GM13977 (cell line): ENCODE results near the gene ZNF668.
"Not testable (repeated sequence)": the region's sequence is repeated elsewhere in the genome, so short reads cannot be mapped to it uniquely, and the experiment has no call there.

ENCODE experiments used
- DNase-seq: peaks from one replicate; pipeline ENCODE4 v3.0.0; 2012; ENCODE audit warnings: low spot score
- in situ Hi-C: fragments of 300-500 bp; cut with MboI; formaldehyde crosslinking; loops from one replicate; pipeline ENCODE4 v1.12.0; 2022; ENCODE audit warnings: low sequenced_read_pairs, low pct_unique_long_range_greater_than_20kb, mixed read lengths, inconsistent platforms; ENCODE audit not compliant: unreplicated experiment
- TF ChIP-seq, protein P1 (sequence below): IDR thresholded peaks from 2 replicates; pipeline ENCODE4 v1.5.1; 2012; ENCODE audit warnings: mild to moderate bottlenecking, control low read depth; ENCODE audit not compliant: insufficient read depth; ENCODE audit errors: extremely low read depth, missing control alignments

The ZNF668 gene

DNA sequence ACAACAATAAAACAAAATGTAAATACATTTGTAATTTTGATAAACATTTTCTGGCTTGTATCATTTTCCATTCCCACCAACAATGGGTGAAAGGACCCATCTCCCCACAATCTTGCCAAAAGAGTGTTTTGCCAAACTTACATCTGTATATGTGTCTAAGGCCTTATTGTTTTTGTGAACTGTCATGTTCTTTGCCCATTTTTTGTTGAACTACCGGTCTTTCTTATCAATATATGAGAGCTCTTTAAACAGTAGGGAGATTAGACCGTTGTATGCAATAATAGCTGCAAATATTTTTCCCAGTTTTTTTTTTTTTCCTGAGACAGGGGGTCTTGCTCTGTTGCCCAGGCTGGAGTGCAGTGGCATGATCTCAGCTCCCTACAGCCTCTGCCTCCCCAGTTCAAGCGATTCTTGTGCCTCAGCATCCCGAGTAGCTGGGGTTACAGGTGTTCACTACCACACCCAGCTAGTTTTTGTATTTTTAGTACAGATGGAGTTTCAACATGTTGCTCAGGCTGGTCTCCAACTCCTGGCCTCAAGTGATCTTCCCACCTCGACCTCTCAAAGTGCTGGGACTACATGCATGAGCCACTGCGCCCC is 50.3 kb downstream of the ZNF668 start:
- in situ Hi-C loops = no loop called here

DNA sequence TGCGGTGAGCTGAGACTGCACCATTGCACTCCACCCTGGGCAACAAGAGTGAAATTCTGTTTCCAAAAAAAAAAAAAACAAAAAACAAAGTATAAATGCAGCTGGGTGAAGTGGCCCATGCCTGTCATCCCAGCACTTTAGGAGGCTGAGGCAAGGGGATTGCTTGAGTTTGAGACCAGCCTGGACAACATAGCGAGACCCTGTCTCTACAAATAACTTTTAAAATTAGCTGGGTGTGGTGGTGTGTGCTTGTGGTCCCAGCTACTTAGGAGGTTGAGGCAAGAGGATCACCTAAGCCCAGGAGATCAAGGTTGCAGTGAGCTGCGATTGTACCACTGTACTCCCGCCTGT is 50.8 kb downstream of the ZNF668 start:
- in situ Hi-C loops = no loop called here
- TF ChIP-seq, protein P1, sequence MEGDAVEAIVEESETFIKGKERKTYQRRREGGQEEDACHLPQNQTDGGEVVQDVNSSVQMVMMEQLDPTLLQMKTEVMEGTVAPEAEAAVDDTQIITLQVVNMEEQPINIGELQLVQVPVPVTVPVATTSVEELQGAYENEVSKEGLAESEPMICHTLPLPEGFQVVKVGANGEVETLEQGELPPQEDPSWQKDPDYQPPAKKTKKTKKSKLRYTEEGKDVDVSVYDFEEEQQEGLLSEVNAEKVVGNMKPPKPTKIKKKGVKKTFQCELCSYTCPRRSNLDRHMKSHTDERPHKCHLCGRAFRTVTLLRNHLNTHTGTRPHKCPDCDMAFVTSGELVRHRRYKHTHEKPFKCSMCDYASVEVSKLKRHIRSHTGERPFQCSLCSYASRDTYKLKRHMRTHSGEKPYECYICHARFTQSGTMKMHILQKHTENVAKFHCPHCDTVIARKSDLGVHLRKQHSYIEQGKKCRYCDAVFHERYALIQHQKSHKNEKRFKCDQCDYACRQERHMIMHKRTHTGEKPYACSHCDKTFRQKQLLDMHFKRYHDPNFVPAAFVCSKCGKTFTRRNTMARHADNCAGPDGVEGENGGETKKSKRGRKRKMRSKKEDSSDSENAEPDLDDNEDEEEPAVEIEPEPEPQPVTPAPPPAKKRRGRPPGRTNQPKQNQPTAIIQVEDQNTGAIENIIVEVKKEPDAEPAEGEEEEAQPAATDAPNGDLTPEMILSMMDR = no peak

More for the DNA sequence above, 50.3 kb downstream of the ZNF668 start:
- TF ChIP-seq, protein P1 = no peak
- no peak for DNase-seq

DNA sequence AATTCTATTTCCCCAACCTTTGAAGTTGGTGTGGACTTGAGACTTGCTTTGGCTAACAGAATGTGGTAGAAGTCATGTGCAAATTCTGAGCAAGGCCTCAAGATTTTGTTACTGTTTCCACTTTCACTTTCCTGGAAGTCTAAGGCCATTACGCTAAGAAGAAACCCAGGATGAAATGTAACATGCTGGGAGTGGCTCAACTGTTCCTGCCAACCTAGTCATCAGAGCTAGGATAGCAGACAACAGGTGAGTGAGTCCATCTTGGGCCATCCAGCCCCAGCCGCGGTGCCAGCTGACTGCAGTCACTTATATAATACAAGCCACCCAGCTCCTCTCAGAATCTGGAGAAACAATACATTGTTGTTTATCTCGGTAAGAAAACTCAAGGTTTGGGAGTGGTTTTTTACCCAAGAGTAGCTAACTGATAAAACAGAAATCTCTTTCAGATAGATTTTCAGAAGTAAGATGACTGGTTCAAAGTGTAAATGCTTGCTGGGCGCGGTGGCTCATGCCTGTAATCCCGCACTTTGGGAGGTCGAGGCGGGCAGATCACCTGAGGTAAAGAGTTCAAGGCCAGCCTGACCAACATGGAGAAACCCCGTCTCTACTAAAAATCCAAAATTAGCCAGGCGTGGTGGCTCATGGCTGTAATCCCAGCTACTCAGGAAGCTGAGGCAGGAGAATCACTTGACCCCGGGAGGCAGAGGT is 51.3 kb downstream of the ZNF668 start:
- DNase-seq = no peak
- in situ Hi-C loops = no loop called here
- TF ChIP-seq, protein P1 = no peak

More for the DNA sequence above, 50.8 kb downstream of the ZNF668 start:
- no peak for DNase-seq

- TF ChIP-seq, protein P1 = no peak
- DNase-seq = no peak
- in situ Hi-C loops = no loop called here
These were observed 53.5 kb downstream of the ZNF668 start for GRCh38 chr16:31020536-31020935.

- in situ Hi-C loops, DNase-seq: not testable (repeated sequence)
These were observed 56.3 kb downstream of the ZNF668 start for GRCh38 chr16:31017756-31018155.

DNA sequence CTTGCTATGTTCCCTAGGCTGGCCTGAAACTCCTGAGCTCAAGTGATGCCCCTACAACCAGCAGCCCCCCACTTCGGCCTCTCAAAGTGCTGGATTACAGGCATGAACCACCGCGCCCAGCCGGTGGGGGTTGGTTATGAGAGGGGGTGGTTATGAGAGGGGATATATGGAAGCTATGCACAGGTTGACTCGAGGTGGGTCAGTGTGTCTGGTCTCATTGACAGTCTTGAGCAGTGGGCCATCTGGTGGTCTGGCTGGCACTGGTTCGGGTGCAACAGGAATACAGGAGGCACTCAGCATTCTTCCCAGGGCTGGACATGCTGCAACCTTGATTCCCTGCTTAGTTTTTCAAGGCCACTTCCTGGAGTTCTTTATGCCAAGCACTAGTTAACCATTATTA is 58.0 kb downstream of the ZNF668 start:
- DNase-seq = no peak
- TF ChIP-seq, protein P1 = peak; percentile 25
- in situ Hi-C loops = no loop called here

- in situ Hi-C loops, DNase-seq: not testable (repeated sequence)
These were observed 60.7 kb downstream of the ZNF668 start for GRCh38 chr16:31013292-31013691.

GRCh38 chr16:31011815-31012214 is 62.2 kb downstream of the ZNF668 start:
- DNase-seq, in situ Hi-C loops: not testable (repeated sequence)
